Natural killer cell (primary cell): ENCODE measurements around the gene LMNA. TPM values are rescaled to one million over a fixed set of nuclear protein-coding genes. Genes with fewer than 3 reads are reported as not detected.
"Not testable (repeated sequence)": the region's sequence is repeated elsewhere in the genome, so short reads cannot be mapped to it uniquely, and the experiment has no call there.

Experiments used
- ATAC-seq, 3 donors: fragments of 150-1000 bp in 2 of 3; fragments of 200-7000 bp in 1 of 3; cut with Tn5 transposase; 1 replicate in 1 of 3; 2 replicates in 2 of 3; pipeline ENCODE4 v1.10.0; 2021; ENCODE audit warnings: mild to moderate bottlenecking in 2 of 3, moderate library complexity in 2 of 3
- DNase-seq, 2 donors: peaks; one replicate each; pipeline versions ENCODE4 v3.0.0 to v3.0.0-alpha.2; 2013 to 2021; ENCODE audit warnings: mixed read lengths in 1 of 2
- H3K27ac ChIP-seq: one replicate; pipeline ENCODE4 v1.5.1; 2013; ENCODE audit warnings: mild to moderate bottlenecking, low read length
- H3K27me3 ChIP-seq: one replicate; pipeline ENCODE4 v1.6.1; 2013; ENCODE audit warnings: low read length; ENCODE audit not compliant: control insufficient read depth, insufficient read depth
- H3K36me3 ChIP-seq: one replicate; pipeline ENCODE4 v1.6.1; 2013; ENCODE audit warnings: low read length; ENCODE audit not compliant: control insufficient read depth, insufficient read depth
- H3K4me1 ChIP-seq: one replicate; pipeline ENCODE4 v1.6.1; 2013; ENCODE audit warnings: low read length; ENCODE audit not compliant: control insufficient read depth, insufficient read depth
- H3K4me3 ChIP-seq: one replicate; pipeline ENCODE4 v1.5.1; 2013; ENCODE audit warnings: low read length
- H3K9me3 ChIP-seq: one replicate; pipeline ENCODE4 v1.6.1; 2013; ENCODE audit warnings: low read length; ENCODE audit not compliant: control insufficient read depth, insufficient read depth
- H3K27ac Mint-ChIP-seq, 2 donors: one replicate each; pipeline ENCODE4 v1.8.0; 2022; ENCODE audit warnings: mild to moderate bottlenecking in 2 of 2, mixed read lengths in 2 of 2, moderate library complexity in 1 of 2
- H3K27me3 Mint-ChIP-seq, 2 donors: one replicate each; pipeline ENCODE4 v1.8.0; 2022; ENCODE audit warnings: low read depth in 2 of 2, mixed read lengths in 2 of 2
- H3K36me3 Mint-ChIP-seq: one replicate; pipeline ENCODE4 v1.8.0; 2022; ENCODE audit warnings: mixed read lengths
- H3K4me1 Mint-ChIP-seq, 2 donors: one replicate each; pipeline ENCODE4 v1.8.0; 2022; ENCODE audit warnings: mixed read lengths in 2 of 2
- H3K4me3 Mint-ChIP-seq: one replicate; pipeline ENCODE4 v1.8.0; 2022; ENCODE audit warnings: mild to moderate bottlenecking, moderate library complexity, mixed read lengths
- H3K9me3 Mint-ChIP-seq, 2 donors: one replicate each; pipeline ENCODE4 v1.8.0; 2022; ENCODE audit warnings: mixed read lengths in 2 of 2
- CTCF ChIP-seq: fragments of 200-600 bp; IDR thresholded peaks from one replicate; pipeline ENCODE4 v1.8.0; 2022; ENCODE audit warnings: antibody characterized with exemption
- WGBS: methylation state at CpG from one replicate; pipeline ENCODE4 v1.1.7; 2013; ENCODE audit warnings: missing lambda C conversion rate; ENCODE audit not compliant: insufficient coverage; 5-methylcytosine and 5-hydroxymethylcytosine counted together
- intact Hi-C: fragments of 100-400 bp; cut with micrococcal nuclease; formaldehyde crosslinking; loops from one replicate; pipeline ENCODE4 v1.14.2; 2022
- total RNA-seq, 4 donors: library from RNA; stranded (reverse); fragments of 120-200 nt in 1 of 4; gene quantifications; one replicate each; pipeline versions ENCODE4 v1.2.3 to v1.2.4, GENCODE V29; 2013 to 2022

Gene LMNA
- total RNA-seq, 3 donors from 2014 or later (not counting 1 experiment from before 2014, with no cell fraction given), result 201 to 504 (median 273) TPM

- DNase-seq (no peak), ATAC-seq (no peak)
- Histone ChIP-seq H3K9me3 (no peaks in the 10 kb centered on the region), H3K36me3 (no peaks in the 10 kb centered on the region), H3K4me3 (no peak overlapping the region), H3K27ac (no peak overlapping the region), H3K4me1 (no peaks in the 10 kb centered on the region), H3K27me3 (no peaks in the 10 kb centered on the region)
- WGBS, result 91% methylated on average over 1 of the region's 3 CpGs
- H3K36me3 Mint-ChIP-seq, result no peaks in the 10 kb centered on the region
- no peak overlapping the region for H3K27ac Mint-ChIP-seq
- TF ChIP-seq CTCF, result no peak
- intact Hi-C loops, result no loop called here
- H3K27me3 Mint-ChIP-seq, result peaks cover 4 to 16% of the 10 kb centered on the region in 2 donors
- H3K4me1 Mint-ChIP-seq, result no peaks in the 10 kb centered on the region
- no peak overlapping the region for H3K4me3 Mint-ChIP-seq
- no peaks in the 10 kb centered on the region for H3K9me3 Mint-ChIP-seq
These were observed 66.0 kb downstream of the LMNA start for GRCh38 chr1:156180471-156180870.

GRCh38 chr1:156181391-156181924 lies 66.9 kb downstream of the LMNA start:
- ATAC-seq, intact Hi-C loops, H3K9me3 ChIP-seq, H3K4me3 Mint-ChIP-seq, H3K4me1 ChIP-seq, H3K9me3 Mint-ChIP-seq, DNase-seq, H3K36me3 Mint-ChIP-seq, H3K4me3 ChIP-seq, H3K27me3 ChIP-seq, H3K27ac ChIP-seq, H3K36me3 ChIP-seq, H3K27ac Mint-ChIP-seq, H3K4me1 Mint-ChIP-seq: not testable (repeated sequence)
- WGBS, result 87% methylated on average over 8 of the region's 8 CpGs
- peaks cover 4 to 12% of the 10 kb centered on the region in 2 donors for H3K27me3 Mint-ChIP-seq

- intact Hi-C loops, H3K4me3 Mint-ChIP-seq: not testable (repeated sequence)
These were observed 67.7 kb downstream of the LMNA start for GRCh38 chr1:156182010-156182779.

GRCh38 chr1:156186347-156187177 lies 72.1 kb downstream of the LMNA start:
- H3K4me3 ChIP-seq, H3K27me3 Mint-ChIP-seq, ATAC-seq, H3K9me3 ChIP-seq, intact Hi-C loops, H3K36me3 ChIP-seq, H3K27ac ChIP-seq, H3K27ac Mint-ChIP-seq, H3K27me3 ChIP-seq, H3K4me3 Mint-ChIP-seq, H3K36me3 Mint-ChIP-seq, H3K9me3 Mint-ChIP-seq, DNase-seq, H3K4me1 ChIP-seq, H3K4me1 Mint-ChIP-seq: not testable (repeated sequence)
- WGBS, result 100% methylated on average over 2 of the region's 2 CpGs

More at GRCh38 chr1:156182010-156182779, 67.7 kb downstream of the LMNA start:
- not testable (repeated sequence) for H3K9me3 Mint-ChIP-seq, H3K4me3 ChIP-seq, DNase-seq, H3K27ac Mint-ChIP-seq, H3K4me1 Mint-ChIP-seq, ATAC-seq, H3K27ac ChIP-seq, H3K4me1 ChIP-seq, H3K27me3 ChIP-seq, H3K36me3 Mint-ChIP-seq, H3K9me3 ChIP-seq, H3K36me3 ChIP-seq
- 96% methylated on average over 10 of the region's 12 CpGs for WGBS
- H3K27me3 Mint-ChIP-seq, result peaks cover 2 to 12% of the 10 kb centered on the region in 2 donors

Other genes with a start within 250 kb of the LMNA start
- gene RIT1, start 203.4 kb upstream of the LMNA start, total RNA-seq, result 10 to 100 TPM; 79.1 to 86.1 (median 79.2) TPM
- 100 to 1,000 TPM in 1 of 3 donors, 10 to 100 TPM in 2; 61.9 to 101 (median 85.9) TPM for gene KHDC4, start 180.3 kb upstream of the LMNA start, total RNA-seq
- gene RXFP4, start 173.1 kb upstream of the LMNA start, total RNA-seq, result not detected
- gene ARHGEF2, start 136.2 kb upstream of the LMNA start, total RNA-seq, result 100 to 1,000 TPM; 143 to 200 (median 147) TPM
- 100 to 1,000 TPM; 209 to 215 (median 211) TPM for gene SSR2, start 93.8 kb upstream of the LMNA start, total RNA-seq
- gene UBQLN4, start 60.9 kb upstream of the LMNA start, total RNA-seq, result 10 to 100 TPM; 14.4 to 23.5 (median 23.5) TPM
- 10 to 100 TPM; 23.5 to 26.1 (median 24.6) TPM for gene LAMTOR2, start 59.9 kb upstream of the LMNA start, total RNA-seq
- gene RAB25, start 53.6 kb upstream of the LMNA start, total RNA-seq, result under 1 TPM in 1 of 3 donors, not detected in 2; 0.82 TPM
- under 1 TPM; 0.05 to 0.16 (median 0.14) TPM for gene MEX3A, start 32.2 kb upstream of the LMNA start, total RNA-seq
- gene SEMA4A, start 38.9 kb downstream of the LMNA start, total RNA-seq, result 10 to 100 TPM in 1 of 3 donors, 1 to 10 TPM in 2; 2.6 to 13.0 (median 7.0) TPM
- gene SLC25A44, start 79.4 kb downstream of the LMNA start, total RNA-seq, result 10 to 100 TPM; 17.1 to 49.2 (median 22.0) TPM
- gene PMF1, start 98.3 kb downstream of the LMNA start, total RNA-seq, result 10 to 100 TPM; 61.5 to 70.3 (median 64.0) TPM
- 1 to 10 TPM in 2 of 3 donors, under 1 TPM in 1; 0.45 to 1.6 (median 1.1) TPM for gene BGLAP, start 127.5 kb downstream of the LMNA start, total RNA-seq
- 1 to 10 TPM; 2.6 to 5.5 (median 3.5) TPM for gene PAQR6, start 133.3 kb downstream of the LMNA start, total RNA-seq
- gene SMG5, start 168.1 kb downstream of the LMNA start, total RNA-seq, result 10 to 100 TPM; 76.7 to 93.9 (median 87.6) TPM
- 1 to 10 TPM; 3.3 to 5.8 (median 5.0) TPM for gene TMEM79, start 169.6 kb downstream of the LMNA start, total RNA-seq
- 10 to 100 TPM; 22.9 to 29.1 (median 26.8) TPM for gene GLMP, start 181.0 kb downstream of the LMNA start, total RNA-seq
- under 1 TPM in 1 of 3 donors, not detected in 2; 0.42 TPM for gene VHLL, start 184.6 kb downstream of the LMNA start, total RNA-seq
- 10 to 100 TPM; 70.3 to 87.5 (median 79.8) TPM for gene CCT3, start 223.6 kb downstream of the LMNA start, total RNA-seq
- gene TSACC, start 223.8 kb downstream of the LMNA start, total RNA-seq, result not detected